Measurements from ENCODE around the gene CCL15.
"Not testable (repeated sequence)": the region's sequence is repeated elsewhere in the genome, so short reads cannot be mapped to it uniquely, and the experiment has no call there.

Gene CCL15

DNA sequence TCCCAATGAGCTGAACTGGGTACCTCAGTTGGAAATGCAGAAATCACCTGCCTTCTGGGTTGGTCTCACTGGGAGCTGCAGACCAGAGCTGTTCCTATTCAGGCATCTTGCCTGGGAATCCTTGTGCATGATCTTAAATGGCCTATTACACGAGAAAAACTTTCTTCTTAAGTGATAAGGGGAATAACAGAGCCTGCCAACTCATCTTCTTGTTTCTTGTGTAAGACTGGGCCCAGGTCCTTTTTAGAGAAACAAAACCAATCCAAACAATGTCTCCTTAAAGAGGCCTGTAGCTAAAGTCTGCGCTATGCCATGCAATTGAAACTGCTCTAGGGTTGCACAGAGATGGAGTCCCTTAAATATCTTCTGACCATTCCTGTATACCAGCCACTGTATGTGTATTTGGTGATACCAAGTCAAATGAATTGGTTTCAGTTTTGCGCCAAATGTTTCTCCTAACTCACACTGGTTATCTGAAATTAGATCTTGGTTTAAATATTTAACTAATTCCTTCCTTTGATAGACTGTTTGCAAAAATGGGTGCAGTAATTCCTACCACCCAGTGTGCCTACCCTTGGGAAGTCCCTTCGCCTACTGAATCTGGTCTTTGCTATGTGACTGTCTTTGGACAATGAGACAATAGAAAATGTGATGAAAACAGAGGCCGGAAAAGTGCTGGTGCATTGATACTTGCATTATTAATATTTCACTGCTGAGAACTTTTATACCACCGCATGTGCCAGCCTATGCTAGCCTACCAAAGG, 22.9 kb upstream of the CCL15 start:
- TF ChIP-seq, protein P1, sequence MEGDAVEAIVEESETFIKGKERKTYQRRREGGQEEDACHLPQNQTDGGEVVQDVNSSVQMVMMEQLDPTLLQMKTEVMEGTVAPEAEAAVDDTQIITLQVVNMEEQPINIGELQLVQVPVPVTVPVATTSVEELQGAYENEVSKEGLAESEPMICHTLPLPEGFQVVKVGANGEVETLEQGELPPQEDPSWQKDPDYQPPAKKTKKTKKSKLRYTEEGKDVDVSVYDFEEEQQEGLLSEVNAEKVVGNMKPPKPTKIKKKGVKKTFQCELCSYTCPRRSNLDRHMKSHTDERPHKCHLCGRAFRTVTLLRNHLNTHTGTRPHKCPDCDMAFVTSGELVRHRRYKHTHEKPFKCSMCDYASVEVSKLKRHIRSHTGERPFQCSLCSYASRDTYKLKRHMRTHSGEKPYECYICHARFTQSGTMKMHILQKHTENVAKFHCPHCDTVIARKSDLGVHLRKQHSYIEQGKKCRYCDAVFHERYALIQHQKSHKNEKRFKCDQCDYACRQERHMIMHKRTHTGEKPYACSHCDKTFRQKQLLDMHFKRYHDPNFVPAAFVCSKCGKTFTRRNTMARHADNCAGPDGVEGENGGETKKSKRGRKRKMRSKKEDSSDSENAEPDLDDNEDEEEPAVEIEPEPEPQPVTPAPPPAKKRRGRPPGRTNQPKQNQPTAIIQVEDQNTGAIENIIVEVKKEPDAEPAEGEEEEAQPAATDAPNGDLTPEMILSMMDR (conservative IDR thresholded peaks at IDR 0.05): no peak
- H3K27ac ChIP-seq: no peak overlapping the region; the same call in 1 of the 2 replicates

DNA sequence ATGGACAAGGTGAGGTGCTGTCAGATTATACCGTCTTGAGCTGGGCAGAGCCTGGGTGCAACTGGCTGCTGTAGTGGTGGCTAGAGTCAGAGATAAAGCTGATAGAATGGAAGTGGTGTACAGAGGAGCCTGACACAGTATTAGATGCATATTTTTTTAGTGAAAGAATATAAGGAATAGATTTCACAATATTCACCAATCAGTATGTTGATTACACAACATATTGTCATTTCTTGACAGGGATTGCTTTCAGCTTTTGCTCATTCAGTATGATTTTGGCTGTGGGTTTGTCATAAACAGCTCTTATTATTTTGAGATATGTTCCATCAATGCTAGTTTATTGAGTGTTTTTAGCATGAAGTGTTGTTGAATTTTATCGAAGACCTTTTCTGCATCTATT, 18.1 kb upstream of the CCL15 start:
- no peak overlapping the region for H3K27ac ChIP-seq
- TF ChIP-seq, protein P1 (conservative IDR thresholded peaks at IDR 0.05): no peak

DNA sequence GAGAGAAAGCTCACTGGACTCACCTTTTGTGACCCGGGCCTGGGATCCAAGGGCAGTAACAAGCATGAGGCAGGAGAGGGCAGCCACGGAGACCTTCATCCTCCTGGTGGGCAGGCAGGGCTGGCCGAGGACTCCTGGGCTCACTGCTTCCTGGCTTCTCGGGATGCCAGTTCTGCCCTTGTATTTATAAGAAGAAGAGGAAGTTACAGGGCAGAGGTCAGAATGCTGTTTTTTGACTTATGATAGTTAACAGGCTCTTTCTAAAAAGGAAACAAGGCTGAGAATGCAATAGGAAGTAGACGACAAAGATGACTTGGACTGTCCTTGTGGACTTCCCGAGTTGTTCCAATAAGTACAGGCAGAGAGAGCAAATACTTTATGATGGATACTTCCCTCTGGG, 16.4 kb upstream of the CCL15 start, which contains the start of gene CCL23:
Gene CCL23 (minus strand): TSS at position 174 of the 400 bp plus-strand sequence. CDS start 75 bp downstream, at position 99.
- no peak within 1 kb of the TSS for H3K27ac ChIP-seq
- TF ChIP-seq, protein P1 (conservative IDR thresholded peaks at IDR 0.05): no peak

DNA sequence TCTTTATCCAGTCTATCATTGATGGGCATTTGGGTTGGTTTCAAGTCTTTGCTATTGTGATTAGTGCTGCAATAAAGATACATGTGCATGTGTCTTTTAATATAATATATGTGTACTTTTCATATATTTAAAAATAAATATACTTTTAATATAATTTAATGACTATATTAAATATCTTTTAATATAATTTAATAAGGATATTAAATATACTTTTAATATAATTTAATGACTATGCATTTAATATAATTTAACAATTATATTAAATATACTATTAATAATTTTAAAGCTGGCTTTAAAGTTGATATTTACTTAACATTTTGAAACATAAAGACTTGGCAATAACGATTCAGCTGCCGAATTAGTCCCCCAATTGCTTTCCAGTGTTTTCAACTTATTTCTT, 15.2 kb upstream of the CCL15 start:
- H3K27ac ChIP-seq: no peak overlapping the region
- TF ChIP-seq, protein P1 (conservative IDR thresholded peaks at IDR 0.05): no peak

DNA sequence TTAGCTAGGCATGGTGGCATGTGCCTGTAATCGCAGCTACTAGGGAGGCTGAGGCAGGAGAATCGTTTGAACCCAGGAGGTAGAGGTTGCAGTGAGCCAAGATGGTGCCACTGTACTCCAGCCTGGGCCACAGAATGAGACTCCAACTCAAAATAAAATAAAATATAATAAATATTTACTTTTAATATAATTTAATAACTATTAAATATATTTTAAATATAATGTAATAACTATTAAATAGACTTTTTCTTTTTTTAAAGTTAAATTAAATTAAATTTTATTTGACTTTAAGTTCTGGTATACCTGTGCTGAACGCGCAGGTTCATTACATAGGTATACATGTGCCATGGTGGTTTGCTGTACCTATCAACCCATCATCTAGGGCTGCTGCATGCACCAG, 14.5 kb upstream of the CCL15 start:
- not testable (repeated sequence) for H3K27ac ChIP-seq

DNA sequence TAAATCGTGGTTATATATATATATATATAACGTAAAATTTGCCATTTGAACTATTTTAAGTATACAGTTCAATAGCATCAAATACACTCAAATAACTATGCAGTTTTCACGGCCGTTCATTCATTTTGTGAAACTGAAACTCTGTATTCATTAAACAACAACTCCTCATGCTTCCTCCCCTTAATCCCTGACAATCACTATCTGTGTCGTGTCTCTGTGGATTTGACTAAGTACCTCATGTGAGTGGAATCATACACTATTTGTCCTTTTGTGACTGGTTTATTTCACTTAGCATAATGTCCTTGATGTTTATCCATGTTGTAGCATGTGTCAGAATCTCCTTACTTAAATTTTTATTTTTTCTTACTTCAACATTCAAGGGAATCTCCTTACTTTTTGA, 13.6 kb upstream of the CCL15 start:
- H3K27ac ChIP-seq: no peak overlapping the region
- TF ChIP-seq, protein P1 (conservative IDR thresholded peaks at IDR 0.05): no peak

DNA sequence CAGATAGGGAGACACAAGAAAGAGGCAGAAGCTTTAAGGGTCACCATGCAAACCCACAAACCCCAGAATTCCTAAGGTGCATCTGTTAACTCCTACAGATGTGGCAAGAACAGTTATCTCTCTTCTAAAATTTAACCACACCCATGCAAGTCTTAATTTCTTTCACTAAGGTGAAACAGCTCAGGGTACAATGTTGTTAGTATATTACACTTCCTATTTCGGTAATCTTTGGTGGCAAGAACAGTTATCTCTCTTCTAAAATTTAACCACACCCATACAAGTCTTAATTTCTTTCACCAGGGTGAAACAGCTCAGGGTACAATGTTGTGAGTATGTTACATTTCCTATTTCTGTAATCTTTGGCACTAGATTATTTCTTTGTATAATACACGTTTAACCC, 9.8 kb upstream of the CCL15 start:
- TF ChIP-seq, protein P1 (conservative IDR thresholded peaks at IDR 0.05): no peak
- no peak overlapping the region for H3K27ac ChIP-seq

DNA sequence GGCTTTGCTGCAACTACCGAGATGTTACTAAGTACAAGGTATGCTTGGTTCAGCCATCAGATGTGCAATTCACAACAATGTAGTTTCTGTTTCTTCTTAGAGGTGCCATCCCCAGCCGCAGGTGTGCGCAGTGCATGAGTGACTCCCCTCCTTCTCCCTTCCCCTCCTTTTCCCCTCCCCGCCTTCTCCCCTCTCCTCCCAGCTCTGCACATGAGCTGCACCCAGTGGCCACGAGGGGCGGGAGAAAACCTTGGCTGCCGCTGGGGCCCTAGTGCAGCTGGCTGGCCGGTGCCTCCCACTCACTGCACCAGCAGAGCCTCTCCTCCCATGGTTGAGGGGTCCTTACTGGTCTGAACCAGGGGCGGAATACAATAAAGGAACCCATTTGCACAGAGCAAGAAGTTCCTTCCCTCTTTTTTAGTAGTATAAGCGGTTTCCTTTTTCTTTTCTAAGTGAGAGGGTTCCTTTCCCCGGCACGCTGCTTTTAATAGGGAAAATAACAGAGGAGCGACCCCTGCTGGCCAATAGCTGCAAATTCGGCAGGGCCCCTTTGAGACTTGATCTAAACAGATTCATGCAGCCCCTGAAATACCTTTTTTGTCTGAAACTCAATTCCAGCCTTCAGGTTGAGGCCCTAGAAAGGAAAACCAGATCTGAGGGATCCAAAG, 7.8 kb upstream of the CCL15 start:
- no peak overlapping the region for H3K27ac ChIP-seq
- TF ChIP-seq, protein P1 (conservative IDR thresholded peaks at IDR 0.05): 0 out of 2 replicates have a peak, but pooled peaks have one; percentile 20

Measured in VCaP (cell line).